HG02884 (cell line): ENCODE measurements around the gene CCDC93.
A peak's percentile ranks its signal among the peaks of the same experiment; 100 is the strongest.
"Not testable (repeated sequence)": the region's sequence is repeated elsewhere in the genome, so short reads cannot be mapped to it uniquely, and the experiment has no call there.

ENCODE experiments used
- ATAC-seq: cut with Tn5 transposase; IDR thresholded peaks from one replicate; pipeline ENCODE4 v1.9.1; 2021; ENCODE audit warnings: mild to moderate bottlenecking, moderate library complexity; ENCODE audit not compliant: unreplicated experiment

The CCDC93 gene

GRCh38 chr2:118046634-118047210, 32.9 kb upstream of the CCDC93 start:
- no peak for ATAC-seq

- no peak for ATAC-seq
These were observed 31.4 kb upstream of the CCDC93 start for GRCh38 chr2:118045286-118045685.

- no peak for ATAC-seq
These were observed 31.0 kb upstream of the CCDC93 start for GRCh38 chr2:118044854-118045253.

- ATAC-seq = no peak
These were observed 30.3 kb upstream of the CCDC93 start for GRCh38 chr2:118044103-118044716.

- ATAC-seq = no peak
These were observed 27.0 kb upstream of the CCDC93 start for GRCh38 chr2:118040891-118041290.

GRCh38 chr2:118032169-118033013, 18.5 kb upstream of the CCDC93 start:
- ATAC-seq = peak; percentile 98

- no peak for ATAC-seq
These were observed 17.7 kb upstream of the CCDC93 start for GRCh38 chr2:118031566-118031965.

GRCh38 chr2:118029025-118029424, 15.2 kb upstream of the CCDC93 start:
- no peak for ATAC-seq

- no peak for ATAC-seq
These were observed 7.5 kb upstream of the CCDC93 start for GRCh38 chr2:118021356-118021755.

GRCh38 chr2:118019821-118020220, 6.0 kb upstream of the CCDC93 start:
- no peak for ATAC-seq

GRCh38 chr2:118016911-118017310, 3.0 kb upstream of the CCDC93 start:
- ATAC-seq = no peak

GRCh38 chr2:118015761-118016160, 1.9 kb upstream of the CCDC93 start:
- ATAC-seq = not testable (repeated sequence)

- ATAC-seq = no peak
These were observed 588 bp upstream of the CCDC93 start for GRCh38 chr2:118014492-118014824.

- ATAC-seq = peak; percentile 29
These were observed 598 bp downstream of the CCDC93 start for GRCh38 chr2:118013221-118013723.

GRCh38 chr2:118012778-118013177, 1.1 kb downstream of the CCDC93 start:
- ATAC-seq = no peak

- no peak for ATAC-seq
These were observed 3.4 kb downstream of the CCDC93 start for GRCh38 chr2:118010473-118010872.

- ATAC-seq = no peak
These were observed 7.0 kb downstream of the CCDC93 start for GRCh38 chr2:118006861-118007260.

- ATAC-seq = no peak
These were observed 7.5 kb downstream of the CCDC93 start for GRCh38 chr2:118006326-118006725.

- peak; percentile 98 for ATAC-seq
These were observed 10.5 kb downstream of the CCDC93 start for GRCh38 chr2:118003396-118003824.

GRCh38 chr2:118000041-118000440, 13.8 kb downstream of the CCDC93 start:
- no peak for ATAC-seq

GRCh38 chr2:117997872-117998454, 15.9 kb downstream of the CCDC93 start:
- no peak for ATAC-seq

- no peak for ATAC-seq
These were observed 17.3 kb downstream of the CCDC93 start for GRCh38 chr2:117996525-117996924.
